OCI-LY3 (cell line): ENCODE data around the gene KRT6B.

Source experiments
- H2AFZ ChIP-seq: fragments of 200-600, 300-600 bp; shearing (Covaris generic); 2 replicates; pipeline ENCODE4 v1.6.0; 2014; ENCODE audit warnings: antibody characterized with exemption, low read depth, low read length
- H3K27ac ChIP-seq: fragments of 200-600, 300-600 bp; sonication (generic); 2 replicates; pipeline ENCODE4 v1.5.1; 2014; ENCODE audit warnings: mild to moderate bottlenecking, low read length, moderate library complexity, mixed read lengths
- H3K27me3 ChIP-seq: fragments of 200-600, 300-600 bp; sonication (generic); 2 replicates; pipeline ENCODE4 v1.6.1; 2014; ENCODE audit warnings: low read depth, low read length, mixed read lengths
- H3K36me3 ChIP-seq: fragments of 200-600, 300-600 bp; sonication (generic); replicated peaks from 2 replicates; pipeline ENCODE3; 2014; ENCODE audit warnings: low read depth, low read length, mixed read lengths
- H3K4me1 ChIP-seq: fragments of 300-600, 200-600 bp; sonication (generic); 2 replicates; pipeline ENCODE4 v1.6.1; 2014; ENCODE audit warnings: low read length, mixed read lengths
- H3K4me2 ChIP-seq: fragments of 200-600, 300-600 bp; sonication (generic); 2 replicates; pipeline ENCODE4 v1.6.1; 2014; ENCODE audit warnings: low read length, mixed read lengths
- H3K4me3 ChIP-seq: fragments of 300-600, 200-600 bp; sonication (generic); 2 replicates; pipeline ENCODE4 v1.5.1; 2014; ENCODE audit warnings: antibody characterized with exemption, mild to moderate bottlenecking, low read length, moderate library complexity
- H3K79me2 ChIP-seq: fragments of 300-600, 200-600 bp; shearing (Covaris generic); 2 replicates; pipeline ENCODE4 v1.6.1; 2014; ENCODE audit warnings: mild to moderate bottlenecking, low read length, mixed read lengths
- H3K9ac ChIP-seq: fragments of 300-600, 200-600 bp; shearing (Covaris generic); 2 replicates; pipeline ENCODE4 v1.6.0; 2014; ENCODE audit warnings: mild to moderate bottlenecking, low read length, moderate library complexity
- H3K9me3 ChIP-seq: fragments of 200-600, 300-600 bp; shearing (Covaris generic); 2 replicates; pipeline ENCODE4 v1.6.1; 2014; ENCODE audit warnings: low read length, mixed read lengths; ENCODE audit not compliant: insufficient read depth
- H4K20me1 ChIP-seq: fragments of 200-600, 300-600 bp; sonication (generic); 2 replicates; pipeline ENCODE4 v1.6.1; 2016; ENCODE audit warnings: low read length, mixed read lengths; ENCODE audit not compliant: insufficient read depth
- EZH2phosphoT487 ChIP-seq: fragments of 200-600 bp; shearing (Covaris generic); IDR thresholded peaks from 2 replicates; pipeline ENCODE4 v1.6.1; 2018; ENCODE audit warnings: antibody characterized with exemption, mixed run types, low read depth
- TF ChIP-seq, protein P1 (sequence below): fragments of 200-600, 300-600 bp; sonication (generic); IDR thresholded peaks from 2 replicates; pipeline ENCODE4 v1.5.1; 2014; ENCODE audit warnings: antibody characterized with exemption, low read length, low read depth

KRT6B gene

DNA sequence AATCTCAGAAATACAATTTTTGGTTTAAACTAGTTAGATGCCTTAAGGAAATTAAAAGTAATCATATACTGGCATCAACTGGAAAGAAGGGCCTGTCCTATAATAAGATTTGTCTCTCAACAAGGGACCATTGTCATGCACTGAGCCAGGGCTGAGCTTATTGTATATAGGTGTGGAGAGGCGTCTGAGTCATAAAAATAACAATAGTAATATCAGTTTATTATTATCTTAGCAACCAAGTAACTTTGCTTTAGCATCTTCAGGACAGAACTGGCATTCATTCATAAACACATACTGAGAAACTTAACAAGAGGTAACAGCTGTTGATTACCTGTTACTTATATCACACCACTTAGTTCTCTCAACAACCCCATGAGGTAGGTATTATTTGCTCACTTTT, 24.9 kb downstream of the KRT6B start:
- TF ChIP-seq, protein P1, sequence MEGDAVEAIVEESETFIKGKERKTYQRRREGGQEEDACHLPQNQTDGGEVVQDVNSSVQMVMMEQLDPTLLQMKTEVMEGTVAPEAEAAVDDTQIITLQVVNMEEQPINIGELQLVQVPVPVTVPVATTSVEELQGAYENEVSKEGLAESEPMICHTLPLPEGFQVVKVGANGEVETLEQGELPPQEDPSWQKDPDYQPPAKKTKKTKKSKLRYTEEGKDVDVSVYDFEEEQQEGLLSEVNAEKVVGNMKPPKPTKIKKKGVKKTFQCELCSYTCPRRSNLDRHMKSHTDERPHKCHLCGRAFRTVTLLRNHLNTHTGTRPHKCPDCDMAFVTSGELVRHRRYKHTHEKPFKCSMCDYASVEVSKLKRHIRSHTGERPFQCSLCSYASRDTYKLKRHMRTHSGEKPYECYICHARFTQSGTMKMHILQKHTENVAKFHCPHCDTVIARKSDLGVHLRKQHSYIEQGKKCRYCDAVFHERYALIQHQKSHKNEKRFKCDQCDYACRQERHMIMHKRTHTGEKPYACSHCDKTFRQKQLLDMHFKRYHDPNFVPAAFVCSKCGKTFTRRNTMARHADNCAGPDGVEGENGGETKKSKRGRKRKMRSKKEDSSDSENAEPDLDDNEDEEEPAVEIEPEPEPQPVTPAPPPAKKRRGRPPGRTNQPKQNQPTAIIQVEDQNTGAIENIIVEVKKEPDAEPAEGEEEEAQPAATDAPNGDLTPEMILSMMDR, result no peak
- no peak for TF ChIP-seq EZH2phosphoT487
- Histone ChIP-seq H3K27ac (no peak overlapping the region), H2AFZ (no peak overlapping the region)

DNA sequence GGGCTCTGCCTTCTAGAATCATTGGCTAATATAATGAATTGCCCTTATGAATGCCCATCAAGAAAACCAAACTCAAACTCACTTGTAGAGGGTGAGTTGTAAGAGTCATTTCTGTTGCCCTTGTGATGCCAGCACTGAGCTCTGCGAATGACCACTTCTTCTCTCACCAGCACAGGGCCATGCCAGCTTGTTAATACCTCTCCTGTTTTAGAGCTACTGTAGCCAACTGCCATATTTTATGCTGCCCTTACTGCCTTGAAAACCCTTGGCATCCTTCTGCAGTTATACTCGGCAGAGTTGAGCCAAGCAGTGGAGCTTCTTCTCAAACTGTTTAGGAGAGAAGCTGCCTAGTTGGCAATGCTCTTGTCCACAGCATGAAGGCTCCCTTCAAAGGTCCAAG, 25.9 kb downstream of the KRT6B start:
- Histone ChIP-seq H3K4me1 (no peaks in the 10 kb centered on the region), H3K79me2 (no peaks in the 10 kb centered on the region), H3K4me2 (no peak overlapping the region), H3K9me3 (no peaks in the 10 kb centered on the region), H3K27ac (no peak overlapping the region), H4K20me1 (no peaks in the 10 kb centered on the region), H3K27me3 (peaks cover 75% of the 10 kb centered on the region), H3K9ac (no peak overlapping the region), H3K36me3 (no peaks in the 10 kb centered on the region), H2AFZ (no peak overlapping the region), H3K4me3 (no peak overlapping the region)
- TF ChIP-seq, protein P1, result no peak
- no peak for TF ChIP-seq EZH2phosphoT487

More for the DNA sequence above, 24.9 kb downstream of the KRT6B start:
- Histone ChIP-seq H3K4me2 (no peak overlapping the region), H4K20me1 (no peaks in the 10 kb centered on the region), H3K9ac (no peak overlapping the region), H3K79me2 (no peaks in the 10 kb centered on the region), H3K4me1 (no peaks in the 10 kb centered on the region), H3K36me3 (no peaks in the 10 kb centered on the region), H3K4me3 (no peak overlapping the region), H3K27me3 (peaks cover 75% of the 10 kb centered on the region), H3K9me3 (no peaks in the 10 kb centered on the region)

GRCh38 chr12:52425466-52425865, 26.5 kb downstream of the KRT6B start:
- H3K79me2 ChIP-seq, result no peaks in the 10 kb centered on the region
- H3K27ac ChIP-seq, result no peak overlapping the region
- no peaks in the 10 kb centered on the region for H3K36me3 ChIP-seq
- no peak for TF ChIP-seq EZH2phosphoT487
- TF ChIP-seq, protein P1, result no peak
- H3K27me3 ChIP-seq, result peaks cover 70% of the 10 kb centered on the region
- H3K9ac ChIP-seq, result no peak overlapping the region
- H3K4me1 ChIP-seq, result no peaks in the 10 kb centered on the region
- H2AFZ ChIP-seq, result no peak overlapping the region
- no peak overlapping the region for H3K4me2 ChIP-seq
- no peaks in the 10 kb centered on the region for H3K9me3 ChIP-seq
- no peaks in the 10 kb centered on the region for H4K20me1 ChIP-seq
- no peak overlapping the region for H3K4me3 ChIP-seq

GRCh38 chr12:52423661-52424500, 28.1 kb downstream of the KRT6B start:
- Histone ChIP-seq H3K4me2 (no peak overlapping the region), H3K4me3 (no peak overlapping the region), H2AFZ (no peak overlapping the region), H3K36me3 (no peaks in the 10 kb centered on the region), H3K4me1 (no peaks in the 10 kb centered on the region), H4K20me1 (no peaks in the 10 kb centered on the region), H3K9ac (no peak overlapping the region), H3K27me3 (peaks cover 58% of the 10 kb centered on the region), H3K79me2 (no peaks in the 10 kb centered on the region), H3K27ac (no peak overlapping the region), H3K9me3 (no peaks in the 10 kb centered on the region)
- no peak for TF ChIP-seq EZH2phosphoT487
- TF ChIP-seq, protein P1, result no peak
